NCI-H128 (cell line): Measurements from ENCODE around the gene TGFB2.

Experiments used
- DNase-seq: peaks from one replicate; lab custom pipeline; 2025; ENCODE audit not compliant: unreplicated experiment; lab: John Stamatoyannopoulos, UW

TGFB2 gene

DNA sequence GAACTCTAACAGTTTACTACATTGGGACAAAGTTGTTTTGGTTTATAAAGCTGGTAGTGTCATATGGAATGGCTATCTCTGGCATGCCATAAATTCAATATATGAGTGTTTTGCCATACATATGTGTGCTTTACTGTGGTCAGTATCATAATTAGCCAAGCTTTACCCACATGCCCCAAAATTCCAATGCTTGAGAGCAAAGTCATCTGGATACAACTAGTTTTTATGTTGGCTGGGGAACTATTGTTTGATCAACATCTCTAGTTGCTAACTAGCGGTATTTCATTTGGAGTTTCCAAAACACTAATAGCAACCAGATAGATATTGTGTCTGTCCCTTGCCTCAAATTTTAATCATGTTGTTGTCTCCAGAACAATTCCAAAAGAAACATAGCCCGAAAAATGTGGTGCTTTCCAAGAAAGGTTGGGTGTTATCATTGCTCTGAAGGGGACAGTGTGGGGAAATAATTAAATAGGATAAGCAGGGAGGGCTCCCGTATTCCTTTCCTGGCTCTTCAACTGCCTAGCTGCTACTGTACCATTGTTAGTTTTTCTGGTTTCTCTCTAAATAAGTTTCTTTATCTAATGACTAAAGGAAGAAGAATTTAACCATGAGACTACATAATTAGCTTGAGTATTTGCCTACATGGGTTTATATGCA lies 136.1 kb downstream of the TGFB2 start:
- no peak for DNase-seq

DNA sequence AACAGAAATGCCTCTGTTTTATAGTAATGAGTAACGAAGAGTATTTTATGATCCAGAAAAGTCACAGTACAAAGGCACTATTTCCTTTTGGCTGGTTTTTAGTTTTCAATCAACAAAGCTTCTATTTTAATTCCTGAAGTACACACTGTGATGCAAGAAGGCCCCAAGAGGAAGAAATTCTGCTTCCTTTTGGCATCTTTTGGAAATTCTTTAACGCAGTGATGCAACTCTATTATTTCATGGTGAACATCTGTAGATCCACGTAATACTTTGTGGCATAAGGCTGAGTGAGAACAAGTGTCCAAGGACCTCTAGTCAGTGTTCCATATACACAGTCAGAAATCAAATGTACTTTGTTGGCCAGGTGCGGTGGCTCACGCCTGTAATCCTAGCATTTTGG lies 137.5 kb downstream of the TGFB2 start:
- no peak for DNase-seq

- DNase-seq = no peak
These were observed 140.2 kb downstream of the TGFB2 start for GRCh38 chr1:218485241-218485928.

DNA sequence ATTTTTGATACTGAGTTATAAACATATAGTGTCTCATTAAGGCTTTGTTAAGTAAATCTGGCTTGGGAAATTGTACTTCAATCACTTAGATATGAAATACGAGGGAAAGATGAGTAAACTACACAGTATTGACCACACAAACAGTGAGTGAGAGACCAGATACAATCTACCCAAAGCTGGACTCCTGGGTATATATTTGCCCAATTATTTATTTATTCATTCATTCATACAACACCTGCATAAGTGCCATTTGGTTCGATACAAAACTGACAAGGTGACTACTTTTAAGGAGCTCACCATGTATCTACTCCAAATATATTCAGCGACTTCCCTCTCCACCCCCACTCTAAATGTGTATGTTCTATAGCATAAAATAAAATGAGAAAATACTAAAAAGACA lies 143.4 kb downstream of the TGFB2 start:
- DNase-seq = no peak

DNA sequence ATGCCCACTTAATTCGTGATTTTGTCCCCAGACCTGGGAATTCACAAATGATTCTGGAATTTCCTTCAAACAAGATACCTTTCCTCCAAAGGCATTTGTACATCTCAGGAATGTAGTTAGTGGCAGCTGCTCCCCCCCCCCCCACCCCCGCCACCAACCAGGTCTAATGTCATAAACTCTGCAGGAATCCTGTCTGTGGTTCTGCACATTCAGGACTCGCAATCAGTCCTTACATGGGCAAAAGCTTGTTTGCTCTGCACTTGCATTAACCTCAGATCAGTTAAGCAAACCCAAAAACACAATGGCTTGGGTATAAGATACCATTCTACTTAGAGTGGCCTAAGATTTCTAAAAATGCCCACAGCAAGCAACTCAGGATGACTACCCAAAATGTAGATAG lies 143.8 kb downstream of the TGFB2 start:
- no peak for DNase-seq

DNA sequence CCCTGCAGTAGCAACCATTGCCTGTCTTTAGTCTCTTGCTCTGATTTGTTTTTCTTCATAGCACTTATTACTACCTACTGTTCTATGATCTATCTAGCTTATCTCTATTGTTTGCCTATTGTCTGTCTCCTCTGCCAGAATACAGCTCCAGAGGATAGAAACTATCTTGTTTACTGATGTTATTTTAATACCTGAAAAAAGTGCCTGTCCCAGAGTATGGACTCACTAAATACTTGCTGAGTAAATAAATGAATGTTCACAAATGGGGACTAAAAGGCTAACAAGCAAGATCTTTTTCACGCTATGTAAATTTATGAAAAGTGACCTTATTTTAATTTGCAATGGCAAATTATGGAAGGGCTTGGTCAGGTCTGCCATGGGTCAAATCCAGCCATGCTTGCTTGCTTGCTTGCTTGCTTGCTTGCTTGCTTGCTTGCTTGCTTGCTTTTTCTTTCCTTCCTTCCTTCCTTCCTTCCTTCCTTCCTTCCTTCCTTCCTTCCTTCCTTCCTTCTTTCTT lies 145.3 kb downstream of the TGFB2 start:
- no peak for DNase-seq

DNA sequence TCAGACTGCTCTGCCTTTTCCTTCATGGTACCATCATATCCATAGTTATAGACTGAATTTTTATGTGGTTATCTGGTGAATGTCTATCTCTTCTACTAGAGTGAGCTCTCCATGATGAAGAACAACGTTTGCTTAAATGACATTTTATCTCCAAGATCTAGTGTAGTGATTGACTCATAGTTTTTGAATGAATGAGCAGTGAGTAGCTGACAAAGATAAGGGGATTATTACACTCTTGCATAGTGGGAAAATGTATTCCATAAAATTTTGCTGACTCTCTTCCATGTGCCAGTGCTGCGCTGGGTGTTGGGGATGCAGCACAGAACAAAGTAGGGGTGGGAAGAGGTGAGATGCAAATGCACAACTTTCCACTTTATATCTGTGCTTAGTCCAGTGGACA lies 147.7 kb downstream of the TGFB2 start:
- DNase-seq = no peak

DNA sequence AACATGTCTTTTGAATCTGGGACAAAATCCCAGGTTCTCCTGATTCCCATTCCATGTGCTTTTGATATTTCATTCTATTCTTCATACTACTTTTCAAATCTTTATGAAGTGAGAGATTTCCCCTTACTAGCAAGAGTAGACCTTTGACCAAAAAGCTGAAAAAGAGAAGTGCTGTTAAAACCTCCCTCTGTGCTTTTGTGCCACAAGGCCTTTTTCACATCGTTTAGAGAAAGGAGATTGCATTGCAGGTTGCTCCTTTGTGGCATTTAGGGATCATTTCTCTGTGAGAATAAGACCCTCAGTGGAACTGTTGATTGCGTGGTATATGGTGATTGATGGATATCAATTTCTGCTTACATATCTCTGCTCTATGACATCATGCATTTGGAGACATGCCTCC lies 148.8 kb downstream of the TGFB2 start:
- no peak for DNase-seq
